ENCODE measurements around the gene UBE4B. TPM values are rescaled to one million over a fixed set of nuclear protein-coding genes. Genes with fewer than 3 reads are reported as not detected.
"Not testable (repeated sequence)": the region's sequence is repeated elsewhere in the genome, so short reads cannot be mapped to it uniquely, and the experiment has no call there.

The UBE4B gene
- total RNA-seq, 1 donor from 2014 or later, result 63.7 TPM

DNA sequence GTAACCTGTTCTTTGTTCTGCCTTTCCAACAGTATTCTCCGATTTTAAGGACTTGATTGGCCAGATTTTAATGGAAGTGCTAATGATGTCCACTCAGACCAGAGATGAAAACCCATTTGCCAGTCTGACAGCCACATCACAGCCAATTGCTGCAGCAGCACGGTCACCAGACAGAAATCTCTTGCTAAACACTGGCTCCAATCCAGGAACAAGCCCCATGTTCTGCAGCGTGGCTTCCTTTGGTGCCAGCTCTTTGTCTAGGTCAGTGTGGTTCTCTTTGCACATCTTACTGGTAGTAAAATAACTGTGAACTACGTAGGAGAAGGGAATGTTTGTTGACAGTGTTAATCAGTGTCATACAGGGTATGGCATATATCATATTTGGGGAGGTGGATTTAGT is 72.7 kb downstream of the UBE4B start:
- DNase-seq (ENCODE audit: low spot score in 2 of 2, unreplicated experiment in 2 of 2), result no peak
- H3K9me3 Mint-ChIP-seq, result no peaks in the 10 kb centered on the region
- no peak overlapping the region for H3K27ac Mint-ChIP-seq
- H3K36me3 Mint-ChIP-seq, result peaks cover 26% of the 10 kb centered on the region
- no peak overlapping the region for H3K4me3 Mint-ChIP-seq
- H3K27me3 Mint-ChIP-seq (ENCODE audit: low read depth), result no peaks in the 10 kb centered on the region
- TF ChIP-seq, protein P1, sequence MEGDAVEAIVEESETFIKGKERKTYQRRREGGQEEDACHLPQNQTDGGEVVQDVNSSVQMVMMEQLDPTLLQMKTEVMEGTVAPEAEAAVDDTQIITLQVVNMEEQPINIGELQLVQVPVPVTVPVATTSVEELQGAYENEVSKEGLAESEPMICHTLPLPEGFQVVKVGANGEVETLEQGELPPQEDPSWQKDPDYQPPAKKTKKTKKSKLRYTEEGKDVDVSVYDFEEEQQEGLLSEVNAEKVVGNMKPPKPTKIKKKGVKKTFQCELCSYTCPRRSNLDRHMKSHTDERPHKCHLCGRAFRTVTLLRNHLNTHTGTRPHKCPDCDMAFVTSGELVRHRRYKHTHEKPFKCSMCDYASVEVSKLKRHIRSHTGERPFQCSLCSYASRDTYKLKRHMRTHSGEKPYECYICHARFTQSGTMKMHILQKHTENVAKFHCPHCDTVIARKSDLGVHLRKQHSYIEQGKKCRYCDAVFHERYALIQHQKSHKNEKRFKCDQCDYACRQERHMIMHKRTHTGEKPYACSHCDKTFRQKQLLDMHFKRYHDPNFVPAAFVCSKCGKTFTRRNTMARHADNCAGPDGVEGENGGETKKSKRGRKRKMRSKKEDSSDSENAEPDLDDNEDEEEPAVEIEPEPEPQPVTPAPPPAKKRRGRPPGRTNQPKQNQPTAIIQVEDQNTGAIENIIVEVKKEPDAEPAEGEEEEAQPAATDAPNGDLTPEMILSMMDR (IDR thresholded peaks at IDR 0.05; ENCODE audit: unreplicated experiment), result no peak
- peaks cover 34% of the 10 kb centered on the region for H3K4me1 Mint-ChIP-seq

DNA sequence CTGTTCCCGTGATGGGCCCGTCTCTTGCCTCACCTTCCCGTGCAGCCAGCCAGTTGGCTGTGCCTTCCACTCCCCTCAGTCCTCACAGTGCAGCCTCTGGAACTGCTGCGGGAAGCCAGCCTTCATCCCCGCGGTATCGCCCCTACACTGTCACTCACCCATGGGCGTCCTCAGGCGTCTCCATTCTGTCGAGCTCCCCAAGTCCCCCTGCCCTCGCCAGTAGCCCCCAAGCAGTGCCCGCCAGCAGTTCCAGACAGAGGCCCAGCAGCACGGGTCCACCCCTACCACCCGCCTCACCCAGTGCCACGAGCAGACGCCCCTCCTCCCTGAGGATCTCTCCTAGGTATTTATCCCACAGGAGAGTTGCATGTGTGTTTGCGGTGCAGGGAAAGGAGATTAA is 73.5 kb downstream of the UBE4B start:
- Mint-ChIP-seq H3K36me3 (peaks cover 27% of the 10 kb centered on the region), H3K4me3 (no peak overlapping the region), H3K4me1 (peaks cover 34% of the 10 kb centered on the region), H3K9me3 (no peaks in the 10 kb centered on the region), H3K27ac (peak overlapping the region; percentile 84), H3K27me3 (ENCODE audit: low read depth) (no peaks in the 10 kb centered on the region)
- no peak for DNase-seq (ENCODE audit: low spot score in 2 of 2, unreplicated experiment in 2 of 2)
- TF ChIP-seq, protein P1 (IDR thresholded peaks at IDR 0.05; ENCODE audit: unreplicated experiment), result no peak

DNA sequence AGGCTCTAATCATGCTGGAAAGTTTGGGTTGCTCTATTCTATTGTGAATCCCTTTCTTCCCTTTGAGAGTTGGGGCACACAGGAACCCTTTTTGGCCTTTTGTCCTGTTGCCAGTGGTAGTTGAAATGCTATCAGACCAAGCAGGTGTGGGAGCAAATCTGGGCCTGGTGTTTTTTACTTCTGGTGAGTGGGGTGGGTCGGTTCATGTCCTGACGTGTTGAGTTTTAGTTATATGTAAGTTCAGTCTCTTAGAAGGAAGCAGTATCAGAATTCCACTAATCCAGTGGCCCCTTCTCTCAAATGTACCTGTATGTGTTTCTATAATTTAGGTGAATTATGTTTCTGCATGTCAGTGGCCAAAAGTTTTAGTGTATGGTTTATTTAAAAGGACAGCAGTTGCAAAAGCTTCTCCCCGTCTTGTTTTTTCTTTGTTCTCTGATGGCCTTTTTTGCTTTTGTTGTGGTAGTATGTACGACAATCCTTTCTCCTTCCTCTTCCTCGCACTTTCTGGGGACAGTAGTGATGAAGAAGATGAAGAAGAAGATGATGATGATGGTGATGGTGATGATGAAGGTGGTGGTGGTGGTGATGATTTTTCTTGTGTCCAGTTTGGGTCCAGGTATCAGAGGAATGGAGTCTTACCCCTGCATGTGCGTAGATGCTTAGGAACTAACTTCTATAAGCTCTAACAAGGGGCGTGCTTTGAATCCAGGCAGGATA is 74.2 kb downstream of the UBE4B start:
- H3K4me1 Mint-ChIP-seq, result peaks cover 34% of the 10 kb centered on the region
- peak overlapping the region; percentile 84 for H3K27ac Mint-ChIP-seq
- H3K9me3 Mint-ChIP-seq, result no peaks in the 10 kb centered on the region
- H3K4me3 Mint-ChIP-seq, result no peak overlapping the region
- H3K36me3 Mint-ChIP-seq, result peaks cover 27% of the 10 kb centered on the region
- DNase-seq (ENCODE audit: low spot score in 2 of 2, unreplicated experiment in 2 of 2), result no peak
- TF ChIP-seq, protein P1 (IDR thresholded peaks at IDR 0.05; ENCODE audit: unreplicated experiment), result no peak
- H3K27me3 Mint-ChIP-seq (ENCODE audit: low read depth), result no peaks in the 10 kb centered on the region

DNA sequence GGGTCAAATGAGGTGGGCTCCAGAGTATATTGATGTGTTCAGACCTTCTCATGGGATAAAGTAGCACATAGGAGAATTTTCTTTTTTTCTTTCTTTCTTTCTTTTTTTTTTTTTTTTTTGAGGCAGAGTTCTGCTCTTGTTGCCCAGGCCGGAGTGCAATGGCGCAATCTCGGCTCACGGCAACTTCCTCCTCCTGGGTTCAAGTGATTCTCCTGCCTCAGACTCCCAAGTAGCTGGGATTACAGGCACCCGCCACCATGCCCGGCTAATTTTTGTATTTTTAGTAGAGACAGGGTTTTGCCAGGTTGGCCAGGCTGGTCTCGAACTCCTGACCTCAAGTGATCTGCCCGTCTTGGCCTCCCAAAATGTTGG is 74.7 kb downstream of the UBE4B start:
- H3K27me3 Mint-ChIP-seq (ENCODE audit: low read depth); H3K9me3 Mint-ChIP-seq; DNase-seq (ENCODE audit: low spot score in 2 of 2, unreplicated experiment in 2 of 2); H3K4me3 Mint-ChIP-seq: not testable (repeated sequence)
- Mint-ChIP-seq H3K27ac (peak overlapping the region; percentile 84), H3K36me3 (peaks cover 27% of the 10 kb centered on the region), H3K4me1 (peaks cover 34% of the 10 kb centered on the region)

DNA sequence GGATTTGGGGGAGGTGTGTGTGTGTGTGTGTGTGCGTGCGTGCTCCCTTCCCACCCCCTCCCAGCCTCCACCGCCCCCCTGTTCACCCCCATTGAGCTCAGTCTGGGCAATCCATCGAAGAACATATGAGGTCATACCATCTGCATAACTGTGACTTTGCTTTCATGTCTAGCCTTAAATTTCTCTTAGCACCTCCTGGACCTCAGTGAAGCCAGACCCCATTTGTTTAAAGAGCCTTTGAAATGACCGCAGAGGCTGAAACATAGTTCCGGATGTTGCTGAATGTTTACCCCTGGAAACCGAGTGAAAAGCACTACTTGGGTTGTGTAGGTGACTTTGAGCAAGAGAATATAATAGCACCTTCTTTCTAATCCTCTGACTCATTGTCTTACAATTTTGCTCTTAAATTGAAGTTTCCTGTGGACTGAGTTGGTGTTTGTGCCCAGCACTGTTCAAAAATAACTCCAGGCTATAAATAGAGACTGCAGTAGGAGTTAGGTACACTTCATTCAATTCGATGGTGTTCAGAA is 75.4 kb downstream of the UBE4B start:
- H3K4me3 Mint-ChIP-seq, result no peak overlapping the region
- TF ChIP-seq, protein P1 (IDR thresholded peaks at IDR 0.05; ENCODE audit: unreplicated experiment), result no peak
- peaks cover 34% of the 10 kb centered on the region for H3K4me1 Mint-ChIP-seq
- H3K36me3 Mint-ChIP-seq, result peaks cover 28% of the 10 kb centered on the region
- H3K9me3 Mint-ChIP-seq, result no peaks in the 10 kb centered on the region
- DNase-seq (ENCODE audit: low spot score in 2 of 2, unreplicated experiment in 2 of 2), result no peak
- peak overlapping the region; percentile 84 for H3K27ac Mint-ChIP-seq
- no peaks in the 10 kb centered on the region for H3K27me3 Mint-ChIP-seq (ENCODE audit: low read depth)

DNA sequence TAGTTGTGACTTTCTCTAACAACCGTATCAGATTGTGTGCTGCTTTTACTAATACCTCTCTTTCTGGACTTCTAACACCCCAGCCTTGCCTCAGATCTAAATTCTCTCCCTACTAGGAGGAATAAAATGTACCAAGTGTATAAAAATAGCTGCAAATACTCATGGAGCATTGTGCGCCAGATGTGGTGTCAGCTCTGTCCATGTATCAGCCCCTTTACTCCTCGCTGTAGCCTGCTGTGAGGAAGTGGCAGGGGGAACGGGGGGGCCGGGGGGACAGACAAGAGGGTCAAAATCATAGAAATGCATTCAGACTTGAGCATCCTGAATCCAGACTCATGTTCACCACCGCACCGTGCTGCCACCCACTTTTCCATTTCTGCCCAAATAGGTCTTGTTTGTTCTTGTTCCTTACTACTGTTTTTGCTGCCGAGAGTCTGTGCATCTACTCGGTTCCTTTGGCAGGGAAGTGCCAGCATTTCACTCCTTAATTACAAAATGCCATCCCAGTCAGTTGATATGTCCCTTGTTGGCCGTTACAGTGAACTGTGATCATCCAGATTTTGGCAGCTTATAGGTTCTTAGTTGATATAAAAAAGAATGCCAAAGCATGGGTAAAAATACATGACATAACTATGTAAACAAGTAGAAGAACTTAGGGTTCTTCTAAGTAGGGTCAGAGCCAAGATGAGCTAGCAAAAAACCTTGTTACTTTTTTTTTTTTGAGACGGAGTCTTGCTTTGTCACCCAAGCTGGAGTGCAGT is 76.4 kb downstream of the UBE4B start:
- TF ChIP-seq, protein P1 (IDR thresholded peaks at IDR 0.05; ENCODE audit: unreplicated experiment), result no peak
- peaks cover 34% of the 10 kb centered on the region for H3K4me1 Mint-ChIP-seq
- H3K9me3 Mint-ChIP-seq, result no peaks in the 10 kb centered on the region
- H3K4me3 Mint-ChIP-seq, result no peak overlapping the region
- H3K27me3 Mint-ChIP-seq (ENCODE audit: low read depth), result no peaks in the 10 kb centered on the region
- peaks cover 30% of the 10 kb centered on the region for H3K36me3 Mint-ChIP-seq
- DNase-seq (ENCODE audit: low spot score in 2 of 2, unreplicated experiment in 2 of 2), result no peak
- H3K27ac Mint-ChIP-seq, result peak overlapping the region; percentile 84
